WTC11 (cell line): ENCODE results near the gene AKAIN1. TPM values are rescaled to one million over a fixed set of nuclear protein-coding genes. Genes with fewer than 3 reads are reported as not detected.

Experiments used
- ATAC-seq: fragments of 200-7000 bp; cut with Tn5 transposase; 2 replicates; pipeline ENCODE4 v1.10.0; 2021; ENCODE audit warnings: mild to moderate bottlenecking, moderate library complexity
- CTCF ChIA-PET: fragments of 300-600 bp; sonication (Branson Sonifier 250); formaldehyde crosslinking; loops from one replicate; lab custom pipeline; 2021; ENCODE audit warnings: antibody characterized with exemption; lab: Charles Lee
- POLR2A ChIA-PET: fragments of 350-600 bp; sonication (Branson Sonifier 250); formaldehyde crosslinking; loops from one replicate; lab custom pipeline; 2021; ENCODE audit warnings: antibody characterized with exemption; lab: Charles Lee
- DNase-seq: peaks from one replicate; pipeline ENCODE4 v3.0.0; 2021; ENCODE audit warnings: low spot score
- H3K27ac Mint-ChIP-seq: 2 replicates; pipeline ENCODE4 v1.8.0; 2021; ENCODE audit warnings: mixed read lengths
- H3K27me3 Mint-ChIP-seq: 2 replicates; pipeline ENCODE4 v1.8.0; 2021; ENCODE audit warnings: low read depth, mild to moderate bottlenecking, moderate library complexity, mixed read lengths
- H3K36me3 Mint-ChIP-seq: 2 replicates; pipeline ENCODE4 v1.8.0; 2021; ENCODE audit warnings: mixed read lengths
- H3K4me1 Mint-ChIP-seq: 2 replicates; pipeline ENCODE4 v1.8.0; 2022; ENCODE audit warnings: mixed read lengths
- H3K4me3 Mint-ChIP-seq: 2 replicates; pipeline ENCODE4 v1.8.0; 2021; ENCODE audit warnings: mild to moderate bottlenecking, moderate library complexity, mixed read lengths
- H3K9me3 Mint-ChIP-seq: 2 replicates; pipeline ENCODE4 v1.8.0; 2021; ENCODE audit warnings: mixed read lengths
- AR ChIP-seq: fragments of 250-450 bp; sonication (Bioruptor Pico); IDR thresholded peaks from 2 replicates; pipeline ENCODE4 v1.9.0; 2021; ENCODE audit warnings: mild to moderate bottlenecking
- ATF1 ChIP-seq: sonication (generic); formaldehyde crosslinking; IDR thresholded peaks from 2 replicates; pipeline ENCODE4 v1.8.1; 2023; ENCODE audit warnings: mild to moderate bottlenecking, moderate library complexity, missing genetic modification reagents
- ATF6 ChIP-seq: sonication (generic); formaldehyde crosslinking; IDR thresholded peaks from 2 replicates; pipeline ENCODE4 v1.8.1; 2023; ENCODE audit warnings: mild to moderate bottlenecking, missing genetic modification reagents
- CREB1 ChIP-seq: sonication (generic); formaldehyde crosslinking; IDR thresholded peaks from 2 replicates; pipeline ENCODE4 v1.8.0; 2023; ENCODE audit warnings: mild to moderate bottlenecking, missing genetic modification reagents
- FOXK1 ChIP-seq: sonication (generic); formaldehyde crosslinking; IDR thresholded peaks from 2 replicates; pipeline ENCODE4 v1.8.0; 2022; ENCODE audit warnings: mild to moderate bottlenecking, moderate library complexity, missing genetic modification reagents
- GTF2I ChIP-seq: fragments of 250-450 bp; sonication (Bioruptor Pico); conservative IDR thresholded peaks from 2 replicates; pipeline ENCODE4 v1.4.0; 2021; ENCODE audit warnings: mild to moderate bottlenecking
- HMGA2 ChIP-seq: fragments of 250-450 bp; sonication (Bioruptor Pico); IDR thresholded peaks from 2 replicates; pipeline ENCODE4 v1.4.0; 2021; ENCODE audit warnings: mild to moderate bottlenecking, moderate library complexity
- KAT7 ChIP-seq: sonication (generic); formaldehyde crosslinking; IDR thresholded peaks from 2 replicates; pipeline ENCODE4 v1.8.1; 2023; ENCODE audit warnings: missing genetic modification reagents, mild to moderate bottlenecking, borderline replicate concordance
- MXD4 ChIP-seq: fragments of 250-450 bp; sonication (Bioruptor Pico); IDR thresholded peaks from 2 replicates; pipeline ENCODE4 v1.8.0; 2021; ENCODE audit warnings: mild to moderate bottlenecking, moderate library complexity, borderline replicate concordance
- MYBL2 ChIP-seq: sonication (generic); formaldehyde crosslinking; IDR thresholded peaks from 2 replicates; pipeline ENCODE4 v1.8.1; 2023; ENCODE audit warnings: mild to moderate bottlenecking, moderate library complexity, missing genetic modification reagents
- NR2C2 ChIP-seq: sonication (generic); formaldehyde crosslinking; IDR thresholded peaks from 2 replicates; pipeline ENCODE4 v1.8.0; 2022; ENCODE audit warnings: mild to moderate bottlenecking, missing genetic modification reagents
- OVOL2 ChIP-seq: fragments of 250-450 bp; sonication (Bioruptor Pico); IDR thresholded peaks from 2 replicates; pipeline ENCODE4 v1.9.0; 2021; ENCODE audit warnings: mild to moderate bottlenecking, borderline replicate concordance
- RORB ChIP-seq: fragments of 250-450 bp; sonication (Bioruptor Pico); IDR thresholded peaks from 2 replicates; pipeline ENCODE4 v1.9.0; 2021; ENCODE audit warnings: mild to moderate bottlenecking
- SMAD3 ChIP-seq: sonication (generic); formaldehyde crosslinking; IDR thresholded peaks from 2 replicates; pipeline ENCODE4 v1.8.0; 2022; ENCODE audit warnings: missing genetic modification reagents, mild to moderate bottlenecking, borderline replicate concordance
- SOX15 ChIP-seq: fragments of 250-450 bp; sonication (Bioruptor Pico); IDR thresholded peaks from 2 replicates; pipeline ENCODE4 v1.9.0; 2021; ENCODE audit warnings: mild to moderate bottlenecking
- TCF7 ChIP-seq: sonication (generic); formaldehyde crosslinking; IDR thresholded peaks from 2 replicates; pipeline ENCODE4 v1.8.0; 2022; ENCODE audit warnings: mild to moderate bottlenecking, low read depth, missing genetic modification reagents, moderate library complexity
- TEAD1 ChIP-seq: sonication (generic); formaldehyde crosslinking; IDR thresholded peaks from 2 replicates; pipeline ENCODE4 v1.8.0; 2022; ENCODE audit warnings: mild to moderate bottlenecking, missing genetic modification reagents
- TEAD4 ChIP-seq: sonication (generic); formaldehyde crosslinking; IDR thresholded peaks from 2 replicates; pipeline ENCODE4 v1.8.0; 2022; ENCODE audit warnings: mild to moderate bottlenecking, missing genetic modification reagents
- ZNF121 ChIP-seq: sonication (generic); formaldehyde crosslinking; IDR thresholded peaks from 2 replicates; pipeline ENCODE4 v1.8.0; 2023; ENCODE audit warnings: missing genetic modification reagents
- ZNF138 ChIP-seq: sonication (generic); formaldehyde crosslinking; conservative IDR thresholded peaks from 2 replicates; pipeline ENCODE4 v1.8.1; 2022; ENCODE audit warnings: mild to moderate bottlenecking, moderate library complexity, missing genetic modification reagents
- ZNF263 ChIP-seq: sonication (generic); formaldehyde crosslinking; IDR thresholded peaks from 2 replicates; pipeline ENCODE4 v1.8.1; 2022; ENCODE audit warnings: low read depth, mild to moderate bottlenecking, moderate library complexity, missing genetic modification reagents
- total RNA-seq: library from RNA; stranded (reverse); gene quantifications from 3 replicates; pipeline ENCODE4 v1.2.3, GENCODE V29; 2021
- TF ChIP-seq, protein P1 (sequence below): sonication (generic); formaldehyde crosslinking; IDR thresholded peaks from 2 replicates; pipeline ENCODE4 v1.8.1; 2023; ENCODE audit warnings: mild to moderate bottlenecking, missing genetic modification reagents, borderline replicate concordance
- TF ChIP-seq, protein P2 (sequence below): fragments of 250-450 bp; sonication (Bioruptor Pico); IDR thresholded peaks from 2 replicates; pipeline ENCODE4 v1.9.0; 2021; ENCODE audit warnings: moderate library complexity, mild to moderate bottlenecking, inconsistent platforms, borderline replicate concordance
- TF ChIP-seq, protein P3 (sequence below): sonication (generic); formaldehyde crosslinking; IDR thresholded peaks from 2 replicates; pipeline ENCODE4 v1.8.1; 2022; ENCODE audit warnings: mild to moderate bottlenecking, missing genetic modification reagents, moderate library complexity, borderline replicate concordance

Gene AKAIN1
- total RNA-seq, 1 experiment from 2014 or later: not detected

DNA sequence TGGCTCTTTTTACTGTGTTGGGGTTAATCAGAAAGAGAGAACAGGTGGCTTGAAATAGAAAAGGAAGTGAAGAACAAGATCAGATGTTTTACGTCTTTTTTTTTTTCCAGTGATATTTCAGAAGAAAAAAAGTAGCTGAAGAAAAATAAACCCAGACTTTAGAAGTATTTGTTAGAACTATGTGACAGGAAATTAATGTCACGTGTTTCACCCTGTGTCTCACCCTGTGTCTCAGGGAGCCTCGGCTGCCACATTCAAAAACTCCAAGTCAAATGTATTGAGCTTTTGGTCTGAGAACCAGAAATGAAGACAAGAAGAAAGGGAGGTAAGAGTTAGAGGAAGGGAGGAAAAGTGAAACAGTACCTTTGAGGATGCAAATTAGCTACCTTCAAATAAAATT is 38.0 kb downstream of the AKAIN1 start:
- no peaks in the 10 kb centered on the region for H3K36me3 Mint-ChIP-seq
- ATAC-seq: no peak
- TF ChIP-seq TCF7 (no peak), SOX15 (CRISPR knock-in tag) (no peak), ZNF263 (CRISPR knock-in tag) (no peak), MYBL2 (no peak), FOXK1 (no peak), SMAD3 (no peak), ZNF121 (CRISPR knock-in tag) (no peak), TEAD4 (CRISPR knock-in tag) (no peak), OVOL2 (CRISPR knock-in tag) (no peak), KAT7 (no peak)
- H3K4me3 Mint-ChIP-seq: no peak overlapping the region
- ChIA-PET CTCF (no interaction called here), POLR2A (no interaction called here)
- DNase-seq: no peak
- H3K27ac Mint-ChIP-seq: no peak overlapping the region
- H3K4me1 Mint-ChIP-seq: peaks cover 21% of the 10 kb centered on the region
- H3K27me3 Mint-ChIP-seq: no peaks in the 10 kb centered on the region
- no peaks in the 10 kb centered on the region for H3K9me3 Mint-ChIP-seq

- DNase-seq: no peak
- Mint-ChIP-seq H3K4me3 (no peak overlapping the region), H3K27ac (no peak overlapping the region), H3K4me1 (peaks cover 22% of the 10 kb centered on the region), H3K36me3 (no peaks in the 10 kb centered on the region)
- no peak for ATAC-seq
- POLR2A ChIA-PET: no interaction called here
- TF ChIP-seq ZNF263 (CRISPR knock-in tag) (no peak), AR (no peak), CREB1 (CRISPR knock-in tag) (no peak), SMAD3 (no peak), TEAD1 (CRISPR knock-in tag) (no peak), SOX15 (CRISPR knock-in tag) (no peak), NR2C2 (CRISPR knock-in tag) (no peak), HMGA2 (CRISPR knock-in tag) (no peak), GTF2I (CRISPR knock-in tag) (no peak), FOXK1 (no peak), ATF1 (CRISPR knock-in tag) (no peak), ZNF138 (CRISPR knock-in tag) (no peak), ATF6 (CRISPR knock-in tag) (no peak), RORB (CRISPR knock-in tag) (no peak), MXD4 (CRISPR knock-in tag) (no peak)
- TF ChIP-seq, protein P1, sequence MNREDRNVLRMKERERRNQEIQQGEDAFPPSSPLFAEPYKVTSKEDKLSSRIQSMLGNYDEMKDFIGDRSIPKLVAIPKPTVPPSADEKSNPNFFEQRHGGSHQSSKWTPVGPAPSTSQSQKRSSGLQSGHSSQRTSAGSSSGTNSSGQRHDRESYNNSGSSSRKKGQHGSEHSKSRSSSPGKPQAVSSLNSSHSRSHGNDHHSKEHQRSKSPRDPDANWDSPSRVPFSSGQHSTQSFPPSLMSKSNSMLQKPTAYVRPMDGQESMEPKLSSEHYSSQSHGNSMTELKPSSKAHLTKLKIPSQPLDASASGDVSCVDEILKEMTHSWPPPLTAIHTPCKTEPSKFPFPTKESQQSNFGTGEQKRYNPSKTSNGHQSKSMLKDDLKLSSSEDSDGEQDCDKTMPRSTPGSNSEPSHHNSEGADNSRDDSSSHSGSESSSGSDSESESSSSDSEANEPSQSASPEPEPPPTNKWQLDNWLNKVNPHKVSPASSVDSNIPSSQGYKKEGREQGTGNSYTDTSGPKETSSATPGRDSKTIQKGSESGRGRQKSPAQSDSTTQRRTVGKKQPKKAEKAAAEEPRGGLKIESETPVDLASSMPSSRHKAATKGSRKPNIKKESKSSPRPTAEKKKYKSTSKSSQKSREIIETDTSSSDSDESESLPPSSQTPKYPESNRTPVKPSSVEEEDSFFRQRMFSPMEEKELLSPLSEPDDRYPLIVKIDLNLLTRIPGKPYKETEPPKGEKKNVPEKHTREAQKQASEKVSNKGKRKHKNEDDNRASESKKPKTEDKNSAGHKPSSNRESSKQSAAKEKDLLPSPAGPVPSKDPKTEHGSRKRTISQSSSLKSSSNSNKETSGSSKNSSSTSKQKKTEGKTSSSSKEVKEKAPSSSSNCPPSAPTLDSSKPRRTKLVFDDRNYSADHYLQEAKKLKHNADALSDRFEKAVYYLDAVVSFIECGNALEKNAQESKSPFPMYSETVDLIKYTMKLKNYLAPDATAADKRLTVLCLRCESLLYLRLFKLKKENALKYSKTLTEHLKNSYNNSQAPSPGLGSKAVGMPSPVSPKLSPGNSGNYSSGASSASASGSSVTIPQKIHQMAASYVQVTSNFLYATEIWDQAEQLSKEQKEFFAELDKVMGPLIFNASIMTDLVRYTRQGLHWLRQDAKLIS (CRISPR knock-in tag): no peak
- TF ChIP-seq, protein P2, sequence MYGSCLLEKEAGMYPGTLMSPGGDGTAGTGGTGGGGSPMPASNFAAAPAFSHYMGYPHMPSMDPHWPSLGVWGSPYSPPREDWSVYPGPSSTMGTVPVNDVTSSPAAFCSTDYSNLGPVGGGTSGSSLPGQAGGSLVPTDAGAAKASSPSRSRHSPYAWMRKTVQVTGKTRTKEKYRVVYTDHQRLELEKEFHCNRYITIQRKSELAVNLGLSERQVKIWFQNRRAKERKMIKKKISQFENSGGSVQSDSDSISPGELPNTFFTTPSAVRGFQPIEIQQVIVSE: no peak
- TF ChIP-seq, protein P3, sequence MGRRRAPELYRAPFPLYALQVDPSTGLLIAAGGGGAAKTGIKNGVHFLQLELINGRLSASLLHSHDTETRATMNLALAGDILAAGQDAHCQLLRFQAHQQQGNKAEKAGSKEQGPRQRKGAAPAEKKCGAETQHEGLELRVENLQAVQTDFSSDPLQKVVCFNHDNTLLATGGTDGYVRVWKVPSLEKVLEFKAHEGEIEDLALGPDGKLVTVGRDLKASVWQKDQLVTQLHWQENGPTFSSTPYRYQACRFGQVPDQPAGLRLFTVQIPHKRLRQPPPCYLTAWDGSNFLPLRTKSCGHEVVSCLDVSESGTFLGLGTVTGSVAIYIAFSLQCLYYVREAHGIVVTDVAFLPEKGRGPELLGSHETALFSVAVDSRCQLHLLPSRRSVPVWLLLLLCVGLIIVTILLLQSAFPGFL (CRISPR knock-in tag): no peak
- TF ChIP-seq, all 79 proteins: peak for 0
- Mint-ChIP-seq H3K9me3 (no peaks in the 10 kb centered on the region), H3K27me3 (no peaks in the 10 kb centered on the region)
- CTCF ChIA-PET: no interaction called here
Observed at GRCh38 chr18:5158587-5158986, 38.5 kb downstream of the AKAIN1 start.
